GM23338 (cell line): ENCODE measurements around the gene NR3C1. TPM values are rescaled to one million over a fixed set of nuclear protein-coding genes. Genes with fewer than 3 reads are reported as not detected.

Experiments
- ATAC-seq: fragments of 200-7000 bp; cut with Tn5 transposase; 3 replicates; pipeline ENCODE4 v1.9.1; 2020
- DNase-seq: peaks from one replicate; pipeline ENCODE4 v3.0.0-alpha.2; 2015; ENCODE audit warnings: low spot score
- H2AFZ ChIP-seq: fragments of 200-600 bp; sonication (generic); 2 replicates; pipeline ENCODE4 v1.8.0; 2016; ENCODE audit warnings: antibody characterized with exemption, mild to moderate bottlenecking, moderate library complexity
- H3F3A ChIP-seq: fragments of 200-600 bp; sonication (generic); replicated peaks from 2 replicates; pipeline ENCODE4 v1.8.0; 2017; ENCODE audit warnings: antibody characterized with exemption, mixed run types, low read depth
- H3K27ac ChIP-seq: fragments of 200-600 bp; sonication (generic); 2 replicates; pipeline ENCODE4 v1.6.1; 2016; ENCODE audit warnings: low read depth
- H3K27me3 ChIP-seq: fragments of 200-600 bp; sonication (generic); 2 replicates; pipeline ENCODE4 v1.8.0; 2016; ENCODE audit warnings: mild to moderate bottlenecking, mixed run types, moderate library complexity; ENCODE audit not compliant: insufficient read depth
- H3K36me3 ChIP-seq: fragments of 200-600 bp; sonication (generic); 2 replicates; pipeline ENCODE4 v1.8.0; 2016; ENCODE audit warnings: mild to moderate bottlenecking; ENCODE audit not compliant: insufficient read depth
- H3K4me1 ChIP-seq: fragments of 200-600 bp; sonication (generic); 2 replicates; pipeline ENCODE4 v1.8.0; 2016; ENCODE audit warnings: mild to moderate bottlenecking, moderate library complexity; ENCODE audit not compliant: insufficient read depth
- H3K4me2 ChIP-seq: fragments of 200-600 bp; sonication (generic); 2 replicates; pipeline ENCODE4 v1.7.1; 2017; ENCODE audit warnings: mixed run types
- H3K4me3 ChIP-seq: fragments of 200-600 bp; sonication (generic); 2 replicates; pipeline ENCODE4 v1.6.1; 2016; ENCODE audit warnings: mixed run types
- H3K79me2 ChIP-seq: fragments of 200-600 bp; sonication (generic); replicated peaks from 2 replicates; pipeline ENCODE4 v1.8.0; 2017; ENCODE audit warnings: mild to moderate bottlenecking; ENCODE audit not compliant: insufficient read depth
- H3K9me2 ChIP-seq: fragments of 200-600 bp; sonication (generic); 2 replicates; pipeline ENCODE4 v1.8.0; 2017; ENCODE audit not compliant: insufficient read depth
- H4K20me1 ChIP-seq: fragments of 200-600 bp; sonication (generic); replicated peaks from 2 replicates; pipeline ENCODE4 v1.8.0; 2017; ENCODE audit warnings: mild to moderate bottlenecking; ENCODE audit not compliant: insufficient read depth
- H3K27ac Mint-ChIP-seq: 2 replicates; pipeline ENCODE4 v1.8.0; 2020; ENCODE audit warnings: inconsistent platforms, mild to moderate bottlenecking, moderate library complexity, mixed read lengths
- H3K27me3 Mint-ChIP-seq: 3 replicates; pipeline ENCODE4 v1.8.0; 2022; ENCODE audit warnings: low read depth, mild to moderate bottlenecking, moderate library complexity, mixed read lengths, inconsistent platforms; ENCODE audit not compliant: insufficient read depth, poor library complexity
- H3K36me3 Mint-ChIP-seq: 3 replicates; pipeline ENCODE4 v1.8.0; 2021; ENCODE audit warnings: low read depth, mild to moderate bottlenecking, inconsistent platforms, moderate library complexity, mixed read lengths
- H3K4me1 Mint-ChIP-seq: 3 replicates; pipeline ENCODE4 v1.8.0; 2020; ENCODE audit warnings: mild to moderate bottlenecking, inconsistent platforms, mixed read lengths
- H3K4me3 Mint-ChIP-seq: 3 replicates; pipeline ENCODE4 v1.8.0; 2021; ENCODE audit warnings: moderate library complexity, mild to moderate bottlenecking, inconsistent platforms, mixed read lengths
- H3K9me3 Mint-ChIP-seq: 3 replicates; pipeline ENCODE4 v1.8.0; 2020; ENCODE audit warnings: moderate library complexity, mild to moderate bottlenecking, inconsistent platforms, mixed read lengths
- EZH2phosphoT487 ChIP-seq: fragments of 200-600 bp; sonication (generic); IDR thresholded peaks from one replicate; pipeline ENCODE4 v1.8.1; 2018; ENCODE audit warnings: antibody characterized with exemption; ENCODE audit not compliant: unreplicated experiment
- JUNB ChIP-seq: IDR thresholded peaks from one replicate; pipeline ENCODE4 v1.6.1; 2016; ENCODE audit warnings: antibody characterized with exemption; ENCODE audit not compliant: unreplicated experiment
- NANOG ChIP-seq: IDR thresholded peaks from 2 replicates; pipeline ENCODE4 v1.6.1; 2016; ENCODE audit warnings: antibody characterized with exemption, borderline replicate concordance
- POLR2AphosphoS5 ChIP-seq: IDR thresholded peaks from 2 replicates; pipeline ENCODE4 v1.6.1; 2016; ENCODE audit warnings: antibody characterized with exemption, low read depth
- REST ChIP-seq: IDR thresholded peaks from one replicate; pipeline ENCODE4 v1.6.1; 2018; ENCODE audit warnings: antibody characterized with exemption; ENCODE audit not compliant: unreplicated experiment
- STAT1 ChIP-seq: IDR thresholded peaks from one replicate; pipeline ENCODE4 v1.6.1; 2016; ENCODE audit warnings: antibody characterized with exemption; ENCODE audit not compliant: unreplicated experiment
- ZNF114 ChIP-seq: fragments of 250-450 bp; sonication (Bioruptor Pico); IDR thresholded peaks from 2 replicates; pipeline ENCODE4 v1.5.0; 2020; ENCODE audit warnings: mild to moderate bottlenecking, moderate library complexity
- ZNF331 ChIP-seq: fragments of 250-450 bp; sonication (Bioruptor Pico); IDR thresholded peaks from 2 replicates; pipeline ENCODE4 v1.5.0; 2020; ENCODE audit warnings: low read depth, mild to moderate bottlenecking, moderate library complexity
- ZNF462 ChIP-seq: fragments of 250-450 bp; sonication (Bioruptor Pico); IDR thresholded peaks from 2 replicates; pipeline ENCODE4 v1.5.0; 2020; ENCODE audit warnings: mild to moderate bottlenecking, moderate library complexity
- polyA plus RNA-seq: library from polyadenylated mRNA; unstranded; fragments of >200 nt; fragmentation: Nextera tagmentation; extraction: Ambion mirVana; gene quantifications from 2 replicates; pipeline ENCODE4 v1.2.1, GENCODE V29; 2016
- total RNA-seq: library from RNA; depleted of rRNA; stranded (reverse); fragments of >200 nt; shearing (Covaris generic); gene quantifications from 2 replicates; pipeline ENCODE4 v1.2.3, GENCODE V29; 2014
- TF ChIP-seq, protein P1 (sequence below), 2 experiments: fragments of 200-600 bp in 1 of 2; sonication (generic) in 1 of 2; conservative IDR thresholded peaks; 2 replicates each; pipeline versions ENCODE4 v1.5.1 to v1.6.1; 2016 to 2017; ENCODE audit warnings: antibody characterized with exemption in 2 of 2, low read depth in 2 of 2, mild to moderate bottlenecking in 2 of 2, moderate library complexity in 1 of 2
- TF ChIP-seq, protein P2 (sequence below): IDR thresholded peaks from 2 replicates; pipeline ENCODE4 v1.6.1; 2016; ENCODE audit warnings: antibody characterized with exemption

NR3C1 gene
- total and polyA plus RNA-seq, 2 experiments from 2014 or later: 1.2 to 4.6 TPM

DNA sequence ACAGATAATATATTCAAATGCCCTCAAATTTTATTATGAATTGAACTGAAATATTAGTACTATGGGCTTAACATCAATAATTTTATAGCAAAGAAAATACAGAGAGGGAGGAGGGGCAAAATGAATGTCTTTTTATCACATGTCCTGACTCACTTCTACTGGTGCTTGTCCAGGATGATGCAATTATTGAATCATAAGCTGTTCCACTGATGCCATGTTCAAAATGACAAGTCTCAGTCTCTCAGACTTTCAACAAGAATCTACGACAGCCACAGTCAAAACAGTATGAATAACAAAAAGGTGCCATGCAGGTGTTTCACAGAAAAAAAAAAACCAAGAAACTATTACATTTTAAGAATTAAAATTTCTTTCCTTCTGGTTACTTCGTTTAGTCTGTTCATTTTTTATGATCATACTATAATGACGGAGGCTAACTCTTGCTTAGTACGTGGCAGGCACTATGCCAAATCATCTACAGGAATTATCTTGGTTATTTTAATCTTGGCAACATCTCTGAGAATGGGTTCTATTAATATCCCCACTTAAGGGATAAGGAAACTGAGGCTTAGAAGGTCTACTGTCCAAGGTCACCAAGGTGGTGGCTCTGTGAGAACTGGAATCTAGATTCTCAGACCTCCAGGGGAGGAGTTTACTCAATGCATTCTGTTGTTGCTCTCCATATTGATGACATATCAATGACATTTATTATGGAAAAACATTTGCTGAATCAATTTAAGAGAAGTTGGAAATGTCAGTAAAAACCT lies 61.5 kb downstream of the NR3C1 start:
- no peak for ATAC-seq
- TF ChIP-seq STAT1 (no peak), REST (no peak), NANOG (no peak), JUNB (no peak), ZNF331 (no peak), EZH2phosphoT487 (no peak), POLR2AphosphoS5 (no peak), ZNF462 (CRISPR knock-in tag) (no peak), ZNF114 (CRISPR knock-in tag) (no peak)
- TF ChIP-seq, protein P1, sequence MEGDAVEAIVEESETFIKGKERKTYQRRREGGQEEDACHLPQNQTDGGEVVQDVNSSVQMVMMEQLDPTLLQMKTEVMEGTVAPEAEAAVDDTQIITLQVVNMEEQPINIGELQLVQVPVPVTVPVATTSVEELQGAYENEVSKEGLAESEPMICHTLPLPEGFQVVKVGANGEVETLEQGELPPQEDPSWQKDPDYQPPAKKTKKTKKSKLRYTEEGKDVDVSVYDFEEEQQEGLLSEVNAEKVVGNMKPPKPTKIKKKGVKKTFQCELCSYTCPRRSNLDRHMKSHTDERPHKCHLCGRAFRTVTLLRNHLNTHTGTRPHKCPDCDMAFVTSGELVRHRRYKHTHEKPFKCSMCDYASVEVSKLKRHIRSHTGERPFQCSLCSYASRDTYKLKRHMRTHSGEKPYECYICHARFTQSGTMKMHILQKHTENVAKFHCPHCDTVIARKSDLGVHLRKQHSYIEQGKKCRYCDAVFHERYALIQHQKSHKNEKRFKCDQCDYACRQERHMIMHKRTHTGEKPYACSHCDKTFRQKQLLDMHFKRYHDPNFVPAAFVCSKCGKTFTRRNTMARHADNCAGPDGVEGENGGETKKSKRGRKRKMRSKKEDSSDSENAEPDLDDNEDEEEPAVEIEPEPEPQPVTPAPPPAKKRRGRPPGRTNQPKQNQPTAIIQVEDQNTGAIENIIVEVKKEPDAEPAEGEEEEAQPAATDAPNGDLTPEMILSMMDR (conservative IDR thresholded peaks at IDR 0.05; ENCODE audit: low read depth in 2 of 2): no peak
- TF ChIP-seq, protein P2, sequence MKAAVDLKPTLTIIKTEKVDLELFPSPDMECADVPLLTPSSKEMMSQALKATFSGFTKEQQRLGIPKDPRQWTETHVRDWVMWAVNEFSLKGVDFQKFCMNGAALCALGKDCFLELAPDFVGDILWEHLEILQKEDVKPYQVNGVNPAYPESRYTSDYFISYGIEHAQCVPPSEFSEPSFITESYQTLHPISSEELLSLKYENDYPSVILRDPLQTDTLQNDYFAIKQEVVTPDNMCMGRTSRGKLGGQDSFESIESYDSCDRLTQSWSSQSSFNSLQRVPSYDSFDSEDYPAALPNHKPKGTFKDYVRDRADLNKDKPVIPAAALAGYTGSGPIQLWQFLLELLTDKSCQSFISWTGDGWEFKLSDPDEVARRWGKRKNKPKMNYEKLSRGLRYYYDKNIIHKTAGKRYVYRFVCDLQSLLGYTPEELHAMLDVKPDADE: no peak
- H3K27me3 Mint-ChIP-seq: no peaks in the 10 kb centered on the region
- H4K20me1 ChIP-seq: no peaks in the 10 kb centered on the region
- H3K4me3 ChIP-seq: no peak overlapping the region
- H3K9me3 Mint-ChIP-seq: no peaks in the 10 kb centered on the region
- H3K9me2 ChIP-seq: no peaks in the 10 kb centered on the region
- no peak overlapping the region for H3K27ac ChIP-seq
- no peak overlapping the region for H3K4me2 ChIP-seq
- peaks cover 12% of the 10 kb centered on the region for H3K4me1 Mint-ChIP-seq
- H2AFZ ChIP-seq: no peak overlapping the region
- H3K79me2 ChIP-seq: no peaks in the 10 kb centered on the region
- no peak overlapping the region; the same call in 1 of the 2 replicates for H3K27ac Mint-ChIP-seq
- 0 out of 2 replicates have a peak, but pooled peaks cover 3% of the 10 kb centered on the region for H3K4me1 ChIP-seq
- H3K4me3 Mint-ChIP-seq: no peak overlapping the region
- no peaks in the 10 kb centered on the region for H3F3A ChIP-seq
- H3K36me3 ChIP-seq: no peaks in the 10 kb centered on the region
- no peak for DNase-seq
- no peaks in the 10 kb centered on the region; the same call in 2 of the 3 replicates for H3K36me3 Mint-ChIP-seq
- no peaks in the 10 kb centered on the region for H3K27me3 ChIP-seq
